Transverse colon (tissue), 4 donors: ENCODE measurements around the gene IFRD1. TPM values are rescaled to one million over a fixed set of nuclear protein-coding genes. Genes with fewer than 3 reads are reported as not detected.

Source experiments
- DNase-seq: peaks from one replicate; pipeline ENCODE4 v3.0.0-alpha.2; 2019
- H3K27ac ChIP-seq, 4 donors: fragments of 200-600 bp; sonication (generic); 2 replicates each; pipeline ENCODE4 v1.5.1; 2016 to 2018; ENCODE audit warnings: inconsistent platforms in 4 of 4
- H3K27me3 ChIP-seq: fragments of 200-600 bp; sonication (generic); 2 replicates; pipeline ENCODE4 v1.5.1; 2017; ENCODE audit warnings: inconsistent platforms
- H3K36me3 ChIP-seq, 4 donors: fragments of 200-600 bp; sonication (generic); 2 replicates each; pipeline ENCODE4 v1.5.1; 2017 to 2019; ENCODE audit warnings: inconsistent platforms in 4 of 4
- H3K4me1 ChIP-seq, 4 donors: fragments of 200-600 bp; sonication (generic); 2 replicates each; pipeline ENCODE4 v1.5.1; 2017 to 2020; ENCODE audit warnings: inconsistent platforms in 4 of 4
- H3K4me3 ChIP-seq, 4 donors: fragments of 200-600 bp; sonication (generic); 1 replicate in 1 of 4; 2 replicates in 3 of 4; pipeline versions ENCODE4 v1.5.1 to v1.6.1; 2017 to 2019; ENCODE audit warnings: inconsistent platforms in 4 of 4
- H3K9me3 ChIP-seq, 2 donors: fragments of 200-600 bp; sonication (generic); 2 replicates each; pipeline ENCODE4 v1.5.1; 2017 to 2019; ENCODE audit warnings: inconsistent platforms in 2 of 2
- CTCF ChIP-seq, 5 experiments: fragments of 200-600 bp in 3 of 5; fragments of 450-650 bp in 2 of 5; sonication (generic) in 3 of 5; IDR thresholded peaks; 1 replicate in 2 of 5; 2 replicates in 3 of 5; pipeline ENCODE4 v1.5.1; 2016 to 2017; ENCODE audit warnings: antibody characterized with exemption in 5 of 5, inconsistent platforms in 3 of 5, mild to moderate bottlenecking in 2 of 5, moderate library complexity in 1 of 5
- EP300 ChIP-seq: sonication (generic); formaldehyde crosslinking; IDR thresholded peaks from one replicate; pipeline ENCODE4 v1.6.1; 2017; ENCODE audit warnings: antibody characterized with exemption, low read depth
- POLR2A ChIP-seq: fragments of 450-650 bp; IDR thresholded peaks from one replicate; pipeline ENCODE4 v1.6.1; 2016; ENCODE audit warnings: antibody characterized with exemption, mild to moderate bottlenecking, moderate library complexity
- POLR2AphosphoS5 ChIP-seq, 3 donors: sonication (generic); formaldehyde crosslinking; IDR thresholded peaks; one replicate each; pipeline ENCODE4 v1.6.1; 2016; ENCODE audit warnings: antibody characterized with exemption in 3 of 3
- WGBS, 2 donors: methylation state at CpG; one replicate each; pipeline ENCODE4 v1.1.5; 2018; ENCODE audit warnings: low coverage in 1 of 2; 5-methylcytosine and 5-hydroxymethylcytosine counted together
- in situ Hi-C, 4 donors: fragments of 200-750 bp; cut with MboI; loops; one replicate each; pipeline versions ENCODE4 v1.15.0 to v1.15.1; 2017; ENCODE audit warnings: low sequenced_read_pairs in 3 of 4, low pct_ligation_motif_present in 1 of 4, low pct_unique_long_range_greater_than_20kb in 1 of 4
- intact Hi-C: fragments of 100-400 bp; cut with DNase I; formaldehyde crosslinking; loops from one replicate; pipeline ENCODE4 v1.15.1; 2023; ENCODE audit warnings: low total_unique reads
- small RNA-seq, 4 donors: library from RNA; depleted of rRNA; stranded (forward); fragments of <200 nt; gene quantifications; one replicate each; pipeline ENCODE3, GENCODE V24; 2016
- total RNA-seq, 4 donors: library from RNA; depleted of rRNA; stranded (reverse); fragments of >200 nt; gene quantifications; one replicate each; pipeline ENCODE4 v1.1.0, GENCODE V29; 2016

The IFRD1 gene
- total RNA-seq, 4 donors from 2014 or later: 23.3 to 92.7 (median 52.0) TPM

GRCh38 chr7:112517487-112517886 is 67.2 kb downstream of the IFRD1 start:
- Histone ChIP-seq H3K27ac (no peak overlapping the region), H3K4me1 (no peaks in the 10 kb centered on the region), H3K27me3 (peaks cover 5% of the 10 kb centered on the region), H3K9me3 (no peaks in the 10 kb centered on the region), H3K4me3 (no peak overlapping the region), H3K36me3 (no peaks in the 10 kb centered on the region)
- no peak for TF ChIP-seq EP300
- TF ChIP-seq CTCF (IDR thresholded peaks at IDR 0.05): no peak
- TF ChIP-seq POLR2AphosphoS5 (IDR thresholded peaks at IDR 0.05): no peak
- TF ChIP-seq POLR2A: no peak
- intact Hi-C loops (no loop called here), in situ Hi-C loops (loop anchor here in 1 of 4 donors (25.0 kb wide), 1 partner anchor 755 kb away; no protein-coding TSS in a partner anchor)
- 76 to 90% methylated on average over 3 of the region's 3 CpGs for WGBS, 2 donors
- DNase-seq: no peak

GRCh38 chr7:112520787-112521186 is 70.5 kb downstream of the IFRD1 start:
- no peaks in the 10 kb centered on the region for H3K4me1 ChIP-seq
- no peak overlapping the region for H3K4me3 ChIP-seq
- H3K27me3 ChIP-seq: peaks cover 5% of the 10 kb centered on the region
- H3K27ac ChIP-seq: no peak overlapping the region
- WGBS, 2 donors: 77 to 88% methylated on average over 6 of the region's 6 CpGs
- H3K36me3 ChIP-seq: no peaks in the 10 kb centered on the region
- in situ Hi-C loops (loop anchor here in 1 of 4 donors (25.0 kb wide), 1 partner anchor 758 kb away; no protein-coding TSS in a partner anchor), intact Hi-C loops (no loop called here)
- DNase-seq: no peak
- H3K9me3 ChIP-seq: no peaks in the 10 kb centered on the region
- TF ChIP-seq POLR2AphosphoS5 (IDR thresholded peaks at IDR 0.05) (no peak), EP300 (no peak), POLR2A (no peak), CTCF (IDR thresholded peaks at IDR 0.05) (no peak)

GRCh38 chr7:112521942-112522341 is 71.7 kb downstream of the IFRD1 start:
- no peak for TF ChIP-seq POLR2A
- no peak for TF ChIP-seq CTCF (IDR thresholded peaks at IDR 0.05)
- no peak for TF ChIP-seq POLR2AphosphoS5 (IDR thresholded peaks at IDR 0.05)
- no peak for TF ChIP-seq EP300
- H3K27ac ChIP-seq: no peak overlapping the region
- intact Hi-C loops: no loop called here
- H3K9me3 ChIP-seq: no peaks in the 10 kb centered on the region
- peaks cover 5% of the 10 kb centered on the region for H3K27me3 ChIP-seq
- DNase-seq: no peak
- H3K4me3 ChIP-seq: no peak overlapping the region
- in situ Hi-C loops: loop anchor here in 1 of 4 donors (25.0 kb wide), 1 partner anchor 760 kb away; no protein-coding TSS in a partner anchor
- H3K4me1 ChIP-seq: no peaks in the 10 kb centered on the region
- 91 to 95% methylated on average over 2 to 3 of the region's 3 CpGs for WGBS, 2 donors
- no peaks in the 10 kb centered on the region for H3K36me3 ChIP-seq

GRCh38 chr7:112523871-112524270 is 73.6 kb downstream of the IFRD1 start:
- H3K9me3 ChIP-seq: no peaks in the 10 kb centered on the region
- no peaks in the 10 kb centered on the region for H3K36me3 ChIP-seq
- no peak for DNase-seq
- 89% methylated on average over 2 of the region's 2 CpGs; no CpG with 5 or more reads in 1 of the 2 donors for WGBS, 2 donors
- in situ Hi-C loops: loop anchor here in 1 of 4 donors (25.0 kb wide), 1 partner anchor 762 kb away; no protein-coding TSS in a partner anchor
- no peak overlapping the region for H3K27ac ChIP-seq
- no peak overlapping the region for H3K4me3 ChIP-seq
- TF ChIP-seq POLR2AphosphoS5 (IDR thresholded peaks at IDR 0.05): no peak
- no peak for TF ChIP-seq EP300
- no peak for TF ChIP-seq CTCF (IDR thresholded peaks at IDR 0.05)
- TF ChIP-seq POLR2A: no peak
- H3K4me1 ChIP-seq: no peaks in the 10 kb centered on the region
- intact Hi-C loops: no loop called here
- H3K27me3 ChIP-seq: no peaks in the 10 kb centered on the region

Small RNA genes within 50 kb of the gene (small RNA-seq; reads per million reads assigned to genes)
- 0 reads per million in 4 donors for gene AC079741.1

Other genes starting within 250 kb of the IFRD1 start
- 10 to 100 TPM; 12.7 to 28.4 (median 19.5) TPM for gene DOCK4, start 244.1 kb upstream of the IFRD1 start, total RNA-seq
- 10 to 100 TPM in 3 of 4 donors, 1 to 10 TPM in 1; 2.2 to 27.6 (median 24.1) TPM for gene ZNF277, start 243.8 kb upstream of the IFRD1 start, total RNA-seq
- gene LSMEM1, start 30.5 kb downstream of the IFRD1 start, total RNA-seq: 1 to 10 TPM in 1 of 4 donors, under 1 TPM in 1, not detected in 2; 0.96 to 4.0 TPM